ENCODE data around the gene TBC1D10A.

Gene TBC1D10A

GRCh38 chr22:30297991-30298701 is 28.6 kb downstream of the TBC1D10A start:
- H3K4me3 ChIP-seq (ENCODE audit: low read length in 2 of 2): no peak overlapping the region
- peaks cover 37% of the 10 kb centered on the region for H3K4me1 ChIP-seq (ENCODE audit: control insufficient read depth, insufficient read depth, low read length)
- peaks cover 26 to 52% of the 10 kb centered on the region in 2 donors for H3K36me3 ChIP-seq (ENCODE audit: control insufficient read depth in 2 of 2, insufficient read depth in 2 of 2, low read length in 2 of 2)
- H3K9me3 ChIP-seq (ENCODE audit: control insufficient read depth in 2 of 2, low read length in 2 of 2): no peaks in the 10 kb centered on the region
- no peak overlapping the region for H3K9ac ChIP-seq (ENCODE audit: low read length in 2 of 2)
- no peaks in the 10 kb centered on the region for H3K27me3 ChIP-seq (ENCODE audit: control insufficient read depth in 1 of 2, insufficient read depth in 2 of 2, low read length in 2 of 2)
- H3K27ac ChIP-seq (ENCODE audit: low read length): peak overlapping the region; percentile 18

GRCh38 chr22:30297276-30297990 is 29.3 kb downstream of the TBC1D10A start:
- H3K9me3 ChIP-seq (ENCODE audit: control insufficient read depth in 2 of 2, low read length in 2 of 2): no peaks in the 10 kb centered on the region
- no peak overlapping the region for H3K9ac ChIP-seq (ENCODE audit: low read length in 2 of 2)
- peaks cover 27 to 56% of the 10 kb centered on the region in 2 donors for H3K36me3 ChIP-seq (ENCODE audit: control insufficient read depth in 2 of 2, insufficient read depth in 2 of 2, low read length in 2 of 2)
- peak overlapping the region; percentile 18 for H3K27ac ChIP-seq (ENCODE audit: low read length)
- no peak overlapping the region for H3K4me3 ChIP-seq (ENCODE audit: low read length in 2 of 2)
- H3K27me3 ChIP-seq (ENCODE audit: control insufficient read depth in 1 of 2, insufficient read depth in 2 of 2, low read length in 2 of 2): no peaks in the 10 kb centered on the region
- peaks cover 31% of the 10 kb centered on the region for H3K4me1 ChIP-seq (ENCODE audit: control insufficient read depth, insufficient read depth, low read length)

DNA sequence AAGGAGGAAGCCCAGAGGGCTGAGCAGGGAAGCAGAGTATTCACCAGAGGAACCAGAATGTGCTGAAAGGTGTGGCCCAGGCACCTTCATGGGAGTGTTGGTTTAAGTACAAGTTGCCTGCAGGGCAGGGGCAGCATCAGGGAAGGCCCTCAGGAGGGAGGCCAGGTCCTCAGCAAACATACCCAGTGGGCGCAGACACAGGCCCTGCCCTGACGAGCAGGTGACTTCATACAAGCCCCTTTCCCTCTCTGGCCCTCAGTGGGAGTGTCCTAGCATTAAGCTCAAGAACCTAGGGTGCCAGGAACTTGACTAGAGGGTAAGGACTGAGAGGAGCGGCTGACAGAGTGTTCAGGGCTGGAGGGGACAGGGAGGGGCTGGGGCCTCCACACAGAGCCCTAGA is 29.9 kb downstream of the TBC1D10A start:
- Histone ChIP-seq H3K9me3 (ENCODE audit: control insufficient read depth in 2 of 2, low read length in 2 of 2) (no peaks in the 10 kb centered on the region), H3K9ac (ENCODE audit: low read length in 2 of 2) (no peak overlapping the region), H3K4me3 (ENCODE audit: low read length in 2 of 2) (no peak overlapping the region), H3K4me1 (ENCODE audit: control insufficient read depth, insufficient read depth, low read length) (peaks cover 25% of the 10 kb centered on the region), H3K27ac (ENCODE audit: low read length) (no peak overlapping the region), H3K36me3 (ENCODE audit: control insufficient read depth in 2 of 2, insufficient read depth in 2 of 2, low read length in 2 of 2) (peaks cover 27 to 55% of the 10 kb centered on the region in 2 donors), H3K27me3 (ENCODE audit: control insufficient read depth in 1 of 2, insufficient read depth in 2 of 2, low read length in 2 of 2) (no peaks in the 10 kb centered on the region)

DNA sequence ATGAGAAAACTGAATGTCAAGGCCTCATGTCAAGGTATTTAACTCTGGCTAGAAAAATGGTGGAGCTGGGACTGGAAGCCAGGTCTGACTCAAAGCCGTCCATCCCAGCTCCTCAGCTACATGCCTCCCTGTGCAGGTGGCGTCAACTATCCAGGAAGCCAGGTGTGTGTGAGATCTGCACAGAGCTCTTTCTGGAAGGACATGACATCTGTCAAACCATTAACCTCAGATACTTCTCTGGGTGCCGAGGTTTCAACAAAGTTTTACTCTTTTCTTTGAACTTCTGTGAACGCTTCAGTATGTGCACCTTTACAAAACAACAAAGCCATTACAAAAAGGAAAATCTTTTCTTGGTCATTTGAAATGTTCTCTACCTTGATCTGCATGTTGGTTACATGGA is 30.4 kb downstream of the TBC1D10A start:
- no peak overlapping the region for H3K9ac ChIP-seq (ENCODE audit: low read length in 2 of 2)
- H3K9me3 ChIP-seq (ENCODE audit: control insufficient read depth in 2 of 2, low read length in 2 of 2): no peaks in the 10 kb centered on the region
- peaks cover 27 to 55% of the 10 kb centered on the region in 2 donors for H3K36me3 ChIP-seq (ENCODE audit: control insufficient read depth in 2 of 2, insufficient read depth in 2 of 2, low read length in 2 of 2)
- H3K27ac ChIP-seq (ENCODE audit: low read length): no peak overlapping the region
- peaks cover 24% of the 10 kb centered on the region for H3K4me1 ChIP-seq (ENCODE audit: control insufficient read depth, insufficient read depth, low read length)
- H3K4me3 ChIP-seq (ENCODE audit: low read length in 2 of 2): no peak overlapping the region
- no peaks in the 10 kb centered on the region for H3K27me3 ChIP-seq (ENCODE audit: control insufficient read depth in 1 of 2, insufficient read depth in 2 of 2, low read length in 2 of 2)

GRCh38 chr22:30295576-30295975 is 31.2 kb downstream of the TBC1D10A start:
- peaks cover 27 to 53% of the 10 kb centered on the region in 2 donors for H3K36me3 ChIP-seq (ENCODE audit: control insufficient read depth in 2 of 2, insufficient read depth in 2 of 2, low read length in 2 of 2)
- no peaks in the 10 kb centered on the region for H3K9me3 ChIP-seq (ENCODE audit: control insufficient read depth in 2 of 2, low read length in 2 of 2)
- H3K27ac ChIP-seq (ENCODE audit: low read length): no peak overlapping the region
- no peaks in the 10 kb centered on the region for H3K27me3 ChIP-seq (ENCODE audit: control insufficient read depth in 1 of 2, insufficient read depth in 2 of 2, low read length in 2 of 2)
- no peak overlapping the region for H3K4me3 ChIP-seq (ENCODE audit: low read length in 2 of 2)
- H3K9ac ChIP-seq (ENCODE audit: low read length in 2 of 2): no peak overlapping the region
- H3K4me1 ChIP-seq (ENCODE audit: control insufficient read depth, insufficient read depth, low read length): peaks cover 28% of the 10 kb centered on the region

DNA sequence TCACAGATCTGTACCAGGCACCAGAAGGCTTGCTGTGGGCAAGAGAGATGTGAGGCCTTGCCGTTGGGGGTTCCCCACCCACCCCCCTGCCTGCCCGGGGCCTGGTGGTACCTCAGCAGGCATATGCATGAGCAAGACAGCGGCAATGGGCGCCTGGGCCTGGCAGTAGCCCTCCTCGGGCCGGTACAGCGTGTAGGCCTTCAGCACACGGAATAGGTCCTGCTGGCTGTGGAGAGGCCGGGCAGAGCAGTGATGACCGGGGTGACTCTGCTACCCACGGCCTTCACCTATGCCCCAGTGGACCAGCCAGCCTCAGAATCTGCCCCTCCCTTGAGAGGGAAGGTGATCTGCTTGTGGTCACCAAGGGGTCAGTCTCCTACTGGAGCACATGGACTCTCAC is 31.9 kb downstream of the TBC1D10A start:
- H3K36me3 ChIP-seq (ENCODE audit: control insufficient read depth in 2 of 2, insufficient read depth in 2 of 2, low read length in 2 of 2): peaks cover 27 to 50% of the 10 kb centered on the region in 2 donors
- no peak overlapping the region for H3K9ac ChIP-seq (ENCODE audit: low read length in 2 of 2)
- peaks cover 36% of the 10 kb centered on the region for H3K4me1 ChIP-seq (ENCODE audit: control insufficient read depth, insufficient read depth, low read length)
- H3K4me3 ChIP-seq (ENCODE audit: low read length in 2 of 2): no peak overlapping the region
- no peaks in the 10 kb centered on the region for H3K9me3 ChIP-seq (ENCODE audit: control insufficient read depth in 2 of 2, low read length in 2 of 2)
- no peak overlapping the region for H3K27ac ChIP-seq (ENCODE audit: low read length)
- H3K27me3 ChIP-seq (ENCODE audit: control insufficient read depth in 1 of 2, insufficient read depth in 2 of 2, low read length in 2 of 2): no peaks in the 10 kb centered on the region

- Histone ChIP-seq H3K9ac (ENCODE audit: low read length in 2 of 2) (no peak overlapping the region), H3K27ac (ENCODE audit: low read length) (no peak overlapping the region), H3K36me3 (ENCODE audit: control insufficient read depth in 2 of 2, insufficient read depth in 2 of 2, low read length in 2 of 2) (peaks cover 27 to 47% of the 10 kb centered on the region in 2 donors)
Measured at GRCh38 chr22:30294066-30294465, 32.7 kb downstream of the TBC1D10A start.

GRCh38 chr22:30293026-30293425 is 33.7 kb downstream of the TBC1D10A start:
- Histone ChIP-seq H3K4me3 (ENCODE audit: low read length in 2 of 2) (no peak overlapping the region), H3K27me3 (ENCODE audit: control insufficient read depth in 1 of 2, insufficient read depth in 2 of 2, low read length in 2 of 2) (no peaks in the 10 kb centered on the region), H3K36me3 (ENCODE audit: control insufficient read depth in 2 of 2, insufficient read depth in 2 of 2, low read length in 2 of 2) (peaks cover 27 to 42% of the 10 kb centered on the region in 2 donors), H3K9ac (ENCODE audit: low read length in 2 of 2) (no peak overlapping the region), H3K9me3 (ENCODE audit: control insufficient read depth in 2 of 2, low read length in 2 of 2) (no peaks in the 10 kb centered on the region), H3K27ac (ENCODE audit: low read length) (no peak overlapping the region), H3K4me1 (ENCODE audit: control insufficient read depth, insufficient read depth, low read length) (peaks cover 39% of the 10 kb centered on the region)

More at GRCh38 chr22:30294066-30294465, 32.7 kb downstream of the TBC1D10A start:
- no peaks in the 10 kb centered on the region for H3K27me3 ChIP-seq (ENCODE audit: control insufficient read depth in 1 of 2, insufficient read depth in 2 of 2, low read length in 2 of 2)
- no peak overlapping the region for H3K4me3 ChIP-seq (ENCODE audit: low read length in 2 of 2)
- H3K4me1 ChIP-seq (ENCODE audit: control insufficient read depth, insufficient read depth, low read length): peaks cover 38% of the 10 kb centered on the region
- no peaks in the 10 kb centered on the region for H3K9me3 ChIP-seq (ENCODE audit: control insufficient read depth in 2 of 2, low read length in 2 of 2)

GRCh38 chr22:30292069-30292970 is 34.4 kb downstream of the TBC1D10A start:
- no peak overlapping the region for H3K9ac ChIP-seq (ENCODE audit: low read length in 2 of 2)
- H3K36me3 ChIP-seq (ENCODE audit: control insufficient read depth in 2 of 2, insufficient read depth in 2 of 2, low read length in 2 of 2): peaks cover 27 to 36% of the 10 kb centered on the region in 2 donors
- H3K4me3 ChIP-seq (ENCODE audit: low read length in 2 of 2): no peak overlapping the region
- H3K9me3 ChIP-seq (ENCODE audit: control insufficient read depth in 2 of 2, low read length in 2 of 2): no peaks in the 10 kb centered on the region
- H3K4me1 ChIP-seq (ENCODE audit: control insufficient read depth, insufficient read depth, low read length): peaks cover 38% of the 10 kb centered on the region
- peak overlapping the region; percentile 90 for H3K27ac ChIP-seq (ENCODE audit: low read length)
- no peaks in the 10 kb centered on the region for H3K27me3 ChIP-seq (ENCODE audit: control insufficient read depth in 1 of 2, insufficient read depth in 2 of 2, low read length in 2 of 2)

GRCh38 chr22:30291058-30291892 is 35.5 kb downstream of the TBC1D10A start:
- Histone ChIP-seq H3K27me3 (ENCODE audit: control insufficient read depth in 1 of 2, insufficient read depth in 2 of 2, low read length in 2 of 2) (no peaks in the 10 kb centered on the region), H3K4me3 (ENCODE audit: low read length in 2 of 2) (peak overlapping the region in 1 of 2 donors; percentile 40), H3K9me3 (ENCODE audit: control insufficient read depth in 2 of 2, low read length in 2 of 2) (no peaks in the 10 kb centered on the region), H3K9ac (ENCODE audit: low read length in 2 of 2) (peak overlapping the region; percentile 55 to 70), H3K4me1 (ENCODE audit: control insufficient read depth, insufficient read depth, low read length) (peaks cover 38% of the 10 kb centered on the region), H3K27ac (ENCODE audit: low read length) (peak overlapping the region; percentile 90), H3K36me3 (ENCODE audit: control insufficient read depth in 2 of 2, insufficient read depth in 2 of 2, low read length in 2 of 2) (peaks cover 25 to 30% of the 10 kb centered on the region in 2 donors)
